Measurements from ENCODE around the gene FASTK. TPM values are rescaled to one million over a fixed set of nuclear protein-coding genes. Genes with fewer than 3 reads are reported as not detected.

FASTK gene
- total and polyA plus RNA-seq, 2 of the 4 experiments (the other 2 are of a cell fraction): 53.8 to 115 TPM

- Histone ChIP-seq H3K79me1 (ENCODE audit: low read depth in 1 of 2, low read length in 2 of 2) (no peaks in the 10 kb centered on the region), H3K23ac (ENCODE audit: low read depth, low read length) (no peak within 1 kb of the TSS), H3K4ac (ENCODE audit: low read depth, low read length) (no peak within 1 kb of the TSS), H3K18ac (ENCODE audit: low read depth, low read length) (no peak within 1 kb of the TSS), H3K4me2 (ENCODE audit: low read depth, low read length) (peak within 1 kb of the TSS; percentile 13; the same call in 1 of the 2 replicates), H4K20me1 (ENCODE audit: insufficient read depth, low read length) (peaks cover 18% of the 10 kb centered on the region), H2AK9ac (replicated peaks; ENCODE audit: low read depth, low read length, poor library complexity) (no peak within 1 kb of the TSS), H3K36me3 (ENCODE audit: control insufficient read depth, insufficient read depth, low read length) (peaks cover 5% of the 10 kb centered on the region; the same call in 1 of the 2 replicates), H4K5ac (ENCODE audit: low read depth, low read length) (no peak within 1 kb of the TSS), H3K27me3 (ENCODE audit: control insufficient read depth, insufficient read depth, low read length) (no peaks in the 10 kb centered on the region; the same call in 1 of the 2 replicates), H2AK5ac (ENCODE audit: low read depth, low read length) (no peak within 1 kb of the TSS), H3K9me3 (ENCODE audit: control insufficient read depth, insufficient read depth, low read length) (no peaks in the 10 kb centered on the region), H3K56ac (ENCODE audit: extremely low read depth, insufficient read depth, low read length) (no peak within 1 kb of the TSS), H2AFZ (replicated peaks; ENCODE audit: low read length, poor library complexity) (no peak within 1 kb of the TSS), H3K9me1 (ENCODE audit: insufficient read depth, low read length) (peaks cover 6% of the 10 kb centered on the region; the same call in 1 of the 2 replicates), H4K91ac (ENCODE audit: insufficient read depth, low read depth, low read length) (no peak within 1 kb of the TSS), H2BK20ac (ENCODE audit: low read depth, low read length) (no peak within 1 kb of the TSS), H3K14ac (replicated peaks; ENCODE audit: low read depth, low read length) (no peak within 1 kb of the TSS), H3K4me1 (ENCODE audit: control insufficient read depth, insufficient read depth, low read length) (peaks cover 11% of the 10 kb centered on the region; the same call in 1 of the 2 replicates), H3K4me3 (ENCODE audit: insufficient read depth, low read depth, low read length) (no peak within 1 kb of the TSS), H3K27ac (ENCODE audit: insufficient read depth, low read length) (no peak within 1 kb of the TSS), H4K8ac (ENCODE audit: low read depth in 2 of 2, low read length in 2 of 2) (no peak within 1 kb of the TSS), H2BK15ac (ENCODE audit: low read depth, low read length) (no peak within 1 kb of the TSS), H2BK5ac (ENCODE audit: low read depth, low read length, poor library complexity, severe bottlenecking) (no peak within 1 kb of the TSS), H3K9ac (ENCODE audit: low read depth, low read length) (no peak within 1 kb of the TSS), H2BK120ac (ENCODE audit: low read depth, low read length) (no peak within 1 kb of the TSS)
- TF ChIP-seq CEBPB (IDR thresholded peaks at IDR 0.05; ENCODE audit: low read depth, low read length): no peak
- dilution Hi-C loops (cut with HindIII; ENCODE audit: low sequenced_read_pairs, unreplicated experiment): no loop called here
- CTCF ChIA-PET: no interaction called here
- intact Hi-C loops (cut with micrococcal nuclease): no loop called here
- ATAC-seq (ENCODE audit: low read depth): no peak
- in situ Hi-C loops (cut with MboI; ENCODE audit: low sequenced_read_pairs): no loop called here
- WGBS, 2 experiments (ENCODE audit: extremely low coverage in 2 of 2, insufficient read length in 1 of 2): 82% methylated on average over 14 of the region's 22 CpGs; no CpG with 5 or more reads in 1 of the 2 experiments
- POLR2A ChIA-PET (ENCODE audit: unreplicated experiment): no interaction called here
- no TSS peak for BruUV-seq (replicated peaks)
- no peak for DNase-seq
Observed at GRCh38 chr7:151047976-151048815, 32.4 kb downstream of the FASTK start, which contains the start of gene ASIC3. Gene ASIC3, plus strand, starts transcription at chr7:151048531. Its CDS starts 355 bp downstream, at chr7:151048886.
